Astrocyte (in vitro differentiated cells and primary cell): ENCODE measurements around the gene POLR3C. TPM values are rescaled to one million over a fixed set of nuclear protein-coding genes. Genes with fewer than 3 reads are reported as not detected.

Experiments
- DNase-seq: peaks from one replicate; pipeline ENCODE4 v3.0.0-alpha.2; 2010; ENCODE audit warnings: low read depth
- FAIRE-seq: peaks from 2 replicates; lab custom pipeline; 2011; peaks lifted over from hg19 to GRCh38; lab: Jason Lieb, UNC
- H2AFZ ChIP-seq: 2 replicates; pipeline ENCODE4 v1.6.0; 2012; ENCODE audit warnings: low read depth, low read length, inconsistent platforms
- H3K27ac ChIP-seq: 2 replicates; pipeline ENCODE4 v1.5.1; 2011; ENCODE audit warnings: low read depth, low read length, inconsistent platforms
- H3K27me3 ChIP-seq: 2 replicates; pipeline ENCODE4 v1.6.0; 2011; ENCODE audit warnings: low read length, inconsistent platforms; ENCODE audit not compliant: insufficient read depth
- H3K36me3 ChIP-seq: 2 replicates; pipeline ENCODE4 v1.5.1; 2011; ENCODE audit warnings: low read length, inconsistent platforms; ENCODE audit not compliant: insufficient read depth
- H3K4me1 ChIP-seq: 2 replicates; pipeline ENCODE4 v1.5.1; 2011; ENCODE audit warnings: low read length, inconsistent platforms; ENCODE audit not compliant: insufficient read depth
- H3K4me2 ChIP-seq: 2 replicates; pipeline ENCODE4 v1.6.0; 2012; ENCODE audit warnings: low read length, inconsistent platforms
- H3K4me3 ChIP-seq: 2 replicates; pipeline ENCODE4 v1.5.1; 2011; ENCODE audit warnings: low read depth, mild to moderate bottlenecking, low read length, inconsistent platforms; ENCODE audit not compliant: insufficient read depth
- H3K79me2 ChIP-seq: 2 replicates; pipeline ENCODE4 v1.6.0; 2012; ENCODE audit warnings: mild to moderate bottlenecking, low read length, inconsistent platforms; ENCODE audit not compliant: insufficient read depth
- H3K9ac ChIP-seq: 2 replicates; pipeline ENCODE4 v1.6.0; 2012; ENCODE audit warnings: mild to moderate bottlenecking, low read length, inconsistent platforms
- H3K9me3 ChIP-seq: 2 replicates; pipeline ENCODE4 v1.5.1; 2012; ENCODE audit warnings: low read depth, mild to moderate bottlenecking, low read length, inconsistent platforms; ENCODE audit not compliant: insufficient read depth
- H4K20me1 ChIP-seq: 2 replicates; pipeline ENCODE4 v1.6.0; 2012; ENCODE audit warnings: low read length, inconsistent platforms; ENCODE audit not compliant: insufficient read depth
- H3K27ac Mint-ChIP-seq: one replicate; pipeline ENCODE4 v1.8.0; 2021; ENCODE audit warnings: mild to moderate bottlenecking, mixed read lengths; ENCODE audit not compliant: unreplicated experiment
- H3K27me3 Mint-ChIP-seq: one replicate; pipeline ENCODE4 v1.8.0; 2021; ENCODE audit warnings: low read depth, mixed read lengths; ENCODE audit not compliant: unreplicated experiment
- H3K36me3 Mint-ChIP-seq: one replicate; pipeline ENCODE4 v1.8.0; 2021; ENCODE audit warnings: low read depth, mixed read lengths; ENCODE audit not compliant: unreplicated experiment
- H3K4me1 Mint-ChIP-seq: one replicate; pipeline ENCODE4 v1.8.0; 2021; ENCODE audit warnings: low read depth, mixed read lengths; ENCODE audit not compliant: unreplicated experiment
- H3K4me3 Mint-ChIP-seq: one replicate; pipeline ENCODE4 v1.8.0; 2021; ENCODE audit warnings: mild to moderate bottlenecking, moderate library complexity, mixed read lengths; ENCODE audit not compliant: unreplicated experiment
- H3K9me3 Mint-ChIP-seq: one replicate; pipeline ENCODE4 v1.8.0; 2021; ENCODE audit warnings: mild to moderate bottlenecking, mixed read lengths; ENCODE audit not compliant: unreplicated experiment
- CTCF ChIP-seq: IDR thresholded peaks from 2 replicates; pipeline ENCODE4 v1.5.1; 2011; ENCODE audit warnings: low read depth, mild to moderate bottlenecking, inconsistent platforms, low read length, moderate library complexity; ENCODE audit not compliant: insufficient read depth
- EZH2 ChIP-seq: IDR thresholded peaks from 2 replicates; pipeline ENCODE4 v1.6.1; 2012; ENCODE audit warnings: mild to moderate bottlenecking, low read length, inconsistent platforms; ENCODE audit not compliant: insufficient read depth
- total RNA-seq: library from RNA; stranded (reverse); gene quantifications from 2 replicates; pipeline ENCODE4 v1.2.1, GENCODE V29; 2021

The POLR3C gene
- total RNA-seq, 1 donor from 2014 or later, result 43.3 TPM

DNA sequence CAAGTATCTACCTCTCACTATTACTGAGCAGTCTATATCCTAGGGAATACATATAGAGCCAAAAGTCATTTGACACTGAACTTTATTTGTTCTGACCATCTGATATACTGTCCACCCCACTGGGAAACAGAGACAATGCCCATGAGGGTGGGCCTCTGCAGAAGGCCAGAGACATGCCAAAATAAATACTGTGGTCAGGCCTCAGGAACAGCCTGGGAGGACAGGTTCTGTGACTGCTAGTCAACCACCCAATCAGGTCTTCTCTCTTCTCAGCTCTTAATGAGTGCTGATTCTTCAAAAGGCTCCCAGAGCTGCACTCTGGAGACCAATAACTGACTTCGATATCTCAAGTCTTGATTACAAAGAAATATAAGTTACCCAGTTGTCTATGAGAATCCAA, 67.1 kb downstream of the POLR3C start:
- H3K27ac Mint-ChIP-seq, result peak overlapping the region; percentile 53
- H3K36me3 ChIP-seq, result no peaks in the 10 kb centered on the region
- peak overlapping the region; percentile 42 for H3K9ac ChIP-seq
- H3K9me3 Mint-ChIP-seq, result no peaks in the 10 kb centered on the region
- no peak overlapping the region for H3K4me3 ChIP-seq
- H3K9me3 ChIP-seq, result no peaks in the 10 kb centered on the region
- no peak overlapping the region for H3K4me3 Mint-ChIP-seq
- H3K27ac ChIP-seq, result peak overlapping the region; percentile 86
- peak overlapping the region; percentile 66 for H3K4me2 ChIP-seq
- peaks cover 5% of the 10 kb centered on the region for H3K36me3 Mint-ChIP-seq
- peaks cover 5% of the 10 kb centered on the region for H3K27me3 Mint-ChIP-seq
- H3K4me1 ChIP-seq, result peaks cover 26% of the 10 kb centered on the region
- no peaks in the 10 kb centered on the region for H3K27me3 ChIP-seq
- FAIRE-seq (no peak), DNase-seq (peak; percentile 61)
- no peaks in the 10 kb centered on the region for H4K20me1 ChIP-seq
- H2AFZ ChIP-seq, result no peak overlapping the region
- no peaks in the 10 kb centered on the region for H3K79me2 ChIP-seq
- no peak for TF ChIP-seq EZH2
- no peak for TF ChIP-seq CTCF
- peaks cover 17% of the 10 kb centered on the region for H3K4me1 Mint-ChIP-seq

- Histone ChIP-seq H3K9ac (peak overlapping the region; percentile 51), H3K36me3 (no peaks in the 10 kb centered on the region), H3K4me3 (peak overlapping the region; percentile 11), H3K4me2 (peak overlapping the region; percentile 77), H3K27me3 (no peaks in the 10 kb centered on the region), H2AFZ (peak overlapping the region; percentile 58), H3K4me1 (peaks cover 24% of the 10 kb centered on the region), H3K79me2 (no peaks in the 10 kb centered on the region), H3K27ac (peak overlapping the region; percentile 86), H4K20me1 (no peaks in the 10 kb centered on the region), H3K9me3 (no peaks in the 10 kb centered on the region)
- H3K27ac Mint-ChIP-seq, result peak overlapping the region; percentile 94
- H3K4me3 Mint-ChIP-seq, result peak overlapping the region; percentile 69
- H3K4me1 Mint-ChIP-seq, result peaks cover 17% of the 10 kb centered on the region
- H3K36me3 Mint-ChIP-seq, result peaks cover 7% of the 10 kb centered on the region
- TF ChIP-seq CTCF, result peak; percentile 100
- TF ChIP-seq EZH2, result no peak
- peaks cover 11% of the 10 kb centered on the region for H3K27me3 Mint-ChIP-seq
- no peaks in the 10 kb centered on the region for H3K9me3 Mint-ChIP-seq
- DNase-seq, result peak; percentile 99
- peak; percentile 55 for FAIRE-seq
Measured at GRCh38 chr1:145891587-145892485, 67.8 kb downstream of the POLR3C start.
